ENCODE results near the gene BTN3A1. TPM values are rescaled to one million over a fixed set of nuclear protein-coding genes. Genes with fewer than 3 reads are reported as not detected.

The BTN3A1 gene
- total and polyA plus RNA-seq, 2 experiments from 2014 or later: 1.9 to 3.5 TPM

GRCh38 chr6:26464416-26465131 lies 62.5 kb downstream of the BTN3A1 start:
- TF ChIP-seq CTCF (IDR thresholded peaks at IDR 0.05; ENCODE audit: low read depth, low read length): no peak
- DNase-seq (ENCODE audit: low read depth in 1 of 2, low spot score in 1 of 2): no peak
- no peaks in the 10 kb centered on the region for H3K9me3 ChIP-seq (ENCODE audit: low read depth)
- no peaks in the 10 kb centered on the region for H3K4me1 ChIP-seq (ENCODE audit: low read depth)
- H3K27ac ChIP-seq: no peak overlapping the region
- H3K4me3 ChIP-seq: no peak overlapping the region
- H3K27me3 ChIP-seq: no peaks in the 10 kb centered on the region
- peaks cover 42% of the 10 kb centered on the region for H3K36me3 ChIP-seq

Other genes starting within 250 kb of the BTN3A1 start
- gene BTN3A2, start 37.1 kb upstream of the BTN3A1 start, total RNA-seq: 0.28 and 0.39 TPM in 2 replicates
- 0.53 and 1.3 TPM in 2 replicates for gene BTN3A2, start 37.1 kb upstream of the BTN3A1 start, polyA plus RNA-seq
- 7.2 and 16.9 TPM in 2 replicates for gene BTN2A2, start 19.2 kb upstream of the BTN3A1 start, total RNA-seq
- 9.7 and 13.5 TPM in 2 replicates for gene BTN2A2, start 19.2 kb upstream of the BTN3A1 start, polyA plus RNA-seq
- gene BTN3A3, start 38.2 kb downstream of the BTN3A1 start, total RNA-seq: 0.14 and 1.4 TPM in 2 replicates
- gene BTN3A3, start 38.2 kb downstream of the BTN3A1 start, polyA plus RNA-seq: 2.9 TPM in 1 of 2 replicates, not detected in the other
- gene BTN2A1, start 55.7 kb downstream of the BTN3A1 start, total RNA-seq: 16.0 and 18.9 TPM in 2 replicates
- gene BTN2A1, start 55.7 kb downstream of the BTN3A1 start, polyA plus RNA-seq: 21.2 and 27.2 TPM in 2 replicates
- not detected in 2 replicates for gene BTN1A1, start 98.0 kb downstream of the BTN3A1 start, total RNA-seq
- gene BTN1A1, start 98.0 kb downstream of the BTN3A1 start, polyA plus RNA-seq: 0.14 and 0.35 TPM in 2 replicates
- 56.6 and 57.1 TPM in 2 replicates for gene HMGN4, start 136.1 kb downstream of the BTN3A1 start, total RNA-seq
- gene HMGN4, start 136.1 kb downstream of the BTN3A1 start, polyA plus RNA-seq: 54.7 and 62.4 TPM in 2 replicates
- gene ABT1, start 194.7 kb downstream of the BTN3A1 start, total RNA-seq: 21.2 and 25.4 TPM in 2 replicates
- gene ABT1, start 194.7 kb downstream of the BTN3A1 start, polyA plus RNA-seq: 27.0 and 30.2 TPM in 2 replicates

All from cardiac muscle cell (in vitro differentiated cells and primary cell).